Stimulated activated effector memory CD8-positive, alpha-beta T cell treated with anti-CD3 and anti-CD28 coated beads, Interleukin-12 subunit alpha, Interleukin-12 subunit beta, amount 100 ng/mL, for 72 hours (primary cell): ENCODE measurements around the gene SRC.
"Not testable (repeated sequence)": the region's sequence is repeated elsewhere in the genome, so short reads cannot be mapped to it uniquely, and the experiment has no call there.

Experiments used
- ATAC-seq: fragments of 150-1000 bp; cut with Tn5 transposase; 2 replicates; pipeline ENCODE4 v1.10.0; 2021
- DNase-seq, 2 donors: peaks; one replicate each; pipeline ENCODE4 v3.0.0; 2021 to 2022; ENCODE audit warnings: low spot score in 2 of 2
- H3K27ac Mint-ChIP-seq: one replicate; pipeline ENCODE4 v1.8.0; 2022; ENCODE audit warnings: mild to moderate bottlenecking, mixed read lengths
- H3K36me3 Mint-ChIP-seq: one replicate; pipeline ENCODE4 v1.8.0; 2022; ENCODE audit warnings: mild to moderate bottlenecking, mixed read lengths
- H3K4me1 Mint-ChIP-seq: one replicate; pipeline ENCODE4 v1.8.0; 2022; ENCODE audit warnings: mixed read lengths
- H3K4me3 Mint-ChIP-seq: one replicate; pipeline ENCODE4 v1.8.0; 2022; ENCODE audit warnings: mild to moderate bottlenecking, mixed read lengths
- H3K9me3 Mint-ChIP-seq: one replicate; pipeline ENCODE4 v1.8.0; 2022; ENCODE audit warnings: mixed read lengths

The SRC gene

DNA sequence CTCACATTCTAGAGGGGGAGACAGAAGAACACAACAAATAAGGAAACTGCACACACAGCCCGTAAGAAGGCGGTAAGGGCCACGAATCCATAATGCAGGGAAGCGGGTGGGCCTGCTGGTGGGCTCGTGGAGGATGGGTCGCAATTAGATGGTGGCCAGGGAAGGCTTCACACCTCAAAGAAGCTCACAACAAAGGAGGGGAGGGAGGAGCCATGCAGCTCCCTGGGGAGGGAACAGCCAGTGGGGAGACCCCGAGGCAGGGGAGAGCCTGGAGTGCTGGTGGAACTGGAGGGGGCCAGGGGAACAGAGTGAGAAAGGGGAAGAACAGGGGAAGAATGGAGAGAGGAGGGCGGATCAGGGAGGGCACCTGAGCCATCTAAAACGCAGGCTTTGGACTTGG lies 13.4 kb downstream of the SRC start:
- DNase-seq (no peak), ATAC-seq (no peak)
- no peak overlapping the region for H3K4me3 Mint-ChIP-seq
- no peaks in the 10 kb centered on the region for H3K36me3 Mint-ChIP-seq
- no peaks in the 10 kb centered on the region for H3K9me3 Mint-ChIP-seq
- no peak overlapping the region for H3K27ac Mint-ChIP-seq
- H3K4me1 Mint-ChIP-seq = peaks cover 20% of the 10 kb centered on the region

DNA sequence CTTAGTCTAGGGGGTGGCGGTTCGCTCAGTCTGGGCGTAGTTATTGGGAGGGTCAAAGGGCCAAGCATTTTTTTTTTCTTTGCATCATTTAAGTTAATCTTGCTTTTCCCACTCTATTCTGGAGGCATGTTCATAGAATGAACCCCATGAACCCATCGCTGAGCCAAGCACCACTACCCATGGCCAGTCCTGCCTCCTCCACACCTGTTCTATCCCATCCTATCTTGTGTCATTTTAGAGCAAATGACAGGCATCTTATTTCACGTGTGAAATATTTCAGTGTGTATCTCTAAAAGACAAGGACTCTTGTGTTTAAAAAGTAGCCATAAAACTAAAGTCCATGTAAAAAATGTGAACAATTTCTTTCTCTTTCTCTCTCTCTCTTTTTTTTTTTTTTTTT lies 13.9 kb downstream of the SRC start:
- ATAC-seq (no peak), DNase-seq (no peak)
- H3K27ac Mint-ChIP-seq = no peak overlapping the region
- no peaks in the 10 kb centered on the region for H3K36me3 Mint-ChIP-seq
- no peak overlapping the region for H3K4me3 Mint-ChIP-seq
- H3K4me1 Mint-ChIP-seq = peaks cover 20% of the 10 kb centered on the region
- no peaks in the 10 kb centered on the region for H3K9me3 Mint-ChIP-seq

DNA sequence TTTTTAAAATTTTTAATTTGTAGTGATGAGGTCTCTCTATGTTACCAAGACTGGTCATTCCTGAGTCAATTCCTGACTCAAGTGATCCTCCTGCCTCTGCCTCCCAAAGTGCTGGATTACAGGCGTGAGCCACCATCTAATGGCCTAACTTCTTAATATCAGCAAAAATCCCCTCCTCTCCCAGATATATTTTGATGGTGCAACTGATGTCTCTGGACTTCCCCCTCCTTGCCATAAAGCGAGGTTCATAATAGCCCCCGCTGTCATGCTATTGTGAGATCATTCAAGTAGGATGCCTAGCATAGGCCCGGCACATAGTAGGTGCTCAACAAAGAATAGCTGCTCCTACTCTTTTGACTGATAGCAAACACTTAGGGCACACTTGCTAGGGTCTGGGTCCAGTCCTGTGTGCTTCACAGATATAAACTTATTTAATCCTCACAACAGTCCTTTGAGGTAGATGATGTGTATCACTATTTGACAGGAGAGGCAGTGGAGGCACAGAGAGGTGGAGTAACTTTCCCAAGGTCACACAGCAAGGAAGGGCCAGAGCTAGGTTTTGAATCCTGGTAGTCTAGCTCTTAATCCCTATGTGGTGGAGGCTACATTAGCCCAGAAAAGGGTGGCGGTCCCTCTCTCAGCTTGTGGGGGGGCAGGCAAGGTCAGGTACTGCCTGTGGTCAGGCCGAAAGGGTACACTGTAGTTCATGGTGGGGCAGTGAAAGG lies 14.6 kb downstream of the SRC start:
- Mint-ChIP-seq H3K4me1 (peaks cover 17% of the 10 kb centered on the region), H3K4me3 (no peak overlapping the region), H3K36me3 (no peaks in the 10 kb centered on the region), H3K9me3 (no peaks in the 10 kb centered on the region), H3K27ac (no peak overlapping the region)
- ATAC-seq (no peak), DNase-seq (no peak)

DNA sequence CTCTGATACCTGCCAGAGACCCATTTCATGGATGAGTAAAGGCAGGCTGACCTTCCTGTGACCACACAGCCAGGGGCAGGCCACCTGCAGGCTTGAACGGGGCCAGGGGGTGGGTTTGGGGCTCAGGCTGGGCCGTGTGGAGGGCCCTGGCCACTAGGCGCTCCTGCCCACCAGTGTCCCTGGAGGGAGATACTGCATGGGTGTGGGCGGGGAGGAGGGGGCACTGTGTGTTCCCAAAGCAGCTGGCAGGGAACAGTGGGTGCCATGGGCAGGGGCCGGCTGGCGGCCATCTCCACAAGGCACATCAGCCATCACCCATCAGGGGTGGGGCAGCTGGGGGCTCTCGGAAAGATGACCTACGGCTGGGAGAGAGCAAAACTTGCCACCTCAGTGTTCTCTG lies 15.4 kb downstream of the SRC start:
- DNase-seq = no peak
- Mint-ChIP-seq H3K27ac (no peak overlapping the region), H3K4me1 (peaks cover 9% of the 10 kb centered on the region), H3K36me3 (no peaks in the 10 kb centered on the region), H3K9me3 (no peaks in the 10 kb centered on the region), H3K4me3 (no peak overlapping the region)
- ATAC-seq = no peak

DNA sequence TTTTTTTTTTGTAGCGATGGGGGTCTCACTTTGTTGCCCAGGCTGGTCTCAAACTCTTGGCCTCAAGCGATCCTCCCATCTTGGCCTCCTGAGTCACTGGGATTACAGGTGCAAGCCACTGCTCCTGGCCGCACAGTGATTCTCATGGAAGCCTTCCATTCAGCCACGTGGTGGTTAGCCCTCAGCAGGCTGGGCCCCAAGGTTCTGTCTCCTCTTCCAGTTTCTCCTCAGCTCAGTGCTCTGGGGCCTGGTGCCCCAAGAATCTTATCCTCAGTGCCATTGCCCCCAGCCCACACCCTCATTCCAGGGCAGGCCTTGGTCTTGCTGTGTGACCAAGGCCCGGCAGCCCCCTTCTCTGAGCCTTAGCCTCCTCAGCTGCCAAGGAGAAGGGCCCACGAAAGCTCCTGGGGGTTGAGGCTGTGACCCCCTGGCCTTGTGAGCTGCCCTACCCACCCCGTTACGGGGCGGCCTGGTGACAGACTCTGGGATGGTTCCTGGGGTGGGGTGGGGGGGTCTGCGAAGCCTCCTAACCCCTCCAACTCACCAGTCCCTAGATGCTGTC lies 16.4 kb downstream of the SRC start:
- ATAC-seq = no peak
- H3K27ac Mint-ChIP-seq = no peak overlapping the region

DNA sequence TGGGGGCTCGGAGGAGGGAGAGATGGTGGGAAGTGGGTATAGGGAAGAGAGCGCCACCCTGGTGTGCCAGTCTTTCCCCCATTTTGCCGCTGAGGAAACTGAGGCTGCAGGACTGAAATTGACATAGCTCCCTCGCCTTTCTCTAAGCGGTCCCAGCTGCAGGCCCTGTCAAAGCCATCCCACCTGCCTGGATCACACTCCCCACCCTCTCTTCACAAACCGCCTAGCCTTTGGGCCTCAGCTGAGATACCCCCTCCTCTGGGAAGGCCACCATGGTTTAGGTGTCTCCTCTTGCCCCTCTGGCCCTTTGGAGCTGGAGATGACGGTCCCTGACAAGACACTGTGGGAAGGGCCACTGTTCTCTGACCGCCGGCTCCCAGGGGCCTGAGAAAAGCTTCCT lies 16.9 kb downstream of the SRC start:
- H3K4me1 Mint-ChIP-seq = peaks cover under 1% of the 10 kb centered on the region
- DNase-seq (no peak), ATAC-seq (no peak)
- no peak overlapping the region for H3K27ac Mint-ChIP-seq
- no peak overlapping the region for H3K4me3 Mint-ChIP-seq
- no peaks in the 10 kb centered on the region for H3K36me3 Mint-ChIP-seq
- no peaks in the 10 kb centered on the region for H3K9me3 Mint-ChIP-seq

More for the DNA sequence above, 16.4 kb downstream of the SRC start:
- no peak for DNase-seq
- no peak overlapping the region for H3K4me3 Mint-ChIP-seq
- H3K36me3 Mint-ChIP-seq = no peaks in the 10 kb centered on the region
- H3K4me1 Mint-ChIP-seq = peaks cover 6% of the 10 kb centered on the region
- H3K9me3 Mint-ChIP-seq = no peaks in the 10 kb centered on the region

DNA sequence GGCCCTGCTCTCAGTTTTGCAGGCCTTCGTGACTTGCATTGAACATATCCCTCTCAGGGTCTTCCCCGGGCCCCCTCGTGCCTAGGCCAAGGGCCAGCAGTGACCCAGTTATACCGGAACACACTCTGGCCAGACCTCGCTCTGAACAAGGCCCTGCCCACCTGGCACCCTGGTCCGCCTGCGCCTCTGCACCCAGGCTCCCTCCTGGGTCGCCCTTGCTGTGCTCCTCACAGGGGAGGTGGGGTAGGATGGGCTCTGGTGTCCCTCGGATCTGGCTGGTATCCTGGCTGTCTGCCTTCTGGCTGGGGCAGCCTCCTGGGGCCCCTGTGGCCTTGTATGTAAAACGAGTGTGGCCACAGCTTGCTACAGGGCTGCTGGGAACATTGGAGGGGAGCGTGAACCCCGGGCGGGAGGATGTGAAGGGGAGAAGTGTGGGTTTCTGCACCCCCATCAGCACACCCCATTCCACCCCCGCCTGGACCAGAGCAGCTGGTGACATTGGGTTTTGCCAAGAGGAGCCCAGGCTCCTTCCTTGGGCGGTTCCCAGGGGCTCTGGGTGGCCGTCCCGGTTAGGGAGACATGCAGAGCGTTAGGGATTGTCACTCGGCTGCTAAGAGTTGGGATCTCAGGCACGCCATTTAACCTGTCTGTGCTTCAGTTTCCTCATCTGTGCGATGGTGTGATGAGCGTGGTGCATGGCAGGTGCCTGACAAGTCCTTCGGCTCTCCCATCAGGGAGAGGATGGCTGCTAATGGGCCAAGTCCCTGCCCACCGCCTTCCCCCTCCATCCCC lies 17.5 kb downstream of the SRC start:
- Mint-ChIP-seq H3K4me3 (no peak overlapping the region), H3K4me1 (no peaks in the 10 kb centered on the region), H3K9me3 (no peaks in the 10 kb centered on the region), H3K36me3 (no peaks in the 10 kb centered on the region), H3K27ac (no peak overlapping the region)
- no peak for DNase-seq
- ATAC-seq = no peak

DNA sequence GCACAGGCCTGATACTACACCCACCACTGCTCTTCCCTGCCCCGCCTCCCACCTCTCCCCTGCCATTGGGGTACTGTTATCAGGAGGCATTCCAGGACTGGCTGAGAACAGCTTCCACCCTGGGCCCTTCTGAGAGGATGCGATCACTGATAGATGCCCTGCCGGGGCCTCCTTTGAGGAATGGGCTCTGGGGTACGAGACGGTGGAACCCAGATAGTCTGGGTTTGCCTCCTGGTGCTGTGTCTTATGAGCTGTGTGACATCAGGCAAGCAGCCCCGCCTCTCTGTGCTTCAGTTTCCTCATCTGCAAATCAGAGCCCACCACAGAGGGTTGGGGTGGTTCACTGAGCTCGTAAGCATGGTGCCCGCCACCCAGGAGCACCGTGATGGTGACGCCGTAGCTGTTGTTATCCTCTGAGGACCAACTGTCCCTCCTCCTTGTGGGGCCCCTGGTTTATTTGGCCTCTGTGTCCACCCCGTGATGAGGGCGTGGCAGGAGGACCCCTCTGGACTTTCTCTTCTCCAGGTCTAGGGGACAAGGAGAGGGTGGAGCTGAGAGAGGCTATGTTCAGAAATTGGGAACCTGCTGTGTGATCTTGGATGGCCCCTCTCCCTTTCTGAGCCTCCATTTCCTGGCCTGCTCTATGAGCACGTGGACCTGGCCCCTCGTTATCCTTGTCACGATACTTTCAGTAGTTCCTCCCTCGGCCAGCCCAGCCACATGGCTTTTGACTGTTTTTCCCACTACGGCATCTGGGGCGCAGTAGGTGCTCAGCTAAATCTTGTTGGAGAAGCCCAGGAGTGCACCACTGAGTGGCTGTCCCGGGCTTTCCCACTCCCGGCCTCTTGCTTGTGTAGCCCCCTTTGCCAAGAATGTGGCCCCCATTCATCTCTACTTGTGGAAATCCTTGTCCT lies 18.3 kb downstream of the SRC start:
- no peaks in the 10 kb centered on the region for H3K9me3 Mint-ChIP-seq
- DNase-seq (no peak), ATAC-seq (no peak)
- H3K36me3 Mint-ChIP-seq = no peaks in the 10 kb centered on the region
- no peak overlapping the region for H3K4me3 Mint-ChIP-seq
- peak overlapping the region; percentile 27 for H3K27ac Mint-ChIP-seq
- no peaks in the 10 kb centered on the region for H3K4me1 Mint-ChIP-seq

DNA sequence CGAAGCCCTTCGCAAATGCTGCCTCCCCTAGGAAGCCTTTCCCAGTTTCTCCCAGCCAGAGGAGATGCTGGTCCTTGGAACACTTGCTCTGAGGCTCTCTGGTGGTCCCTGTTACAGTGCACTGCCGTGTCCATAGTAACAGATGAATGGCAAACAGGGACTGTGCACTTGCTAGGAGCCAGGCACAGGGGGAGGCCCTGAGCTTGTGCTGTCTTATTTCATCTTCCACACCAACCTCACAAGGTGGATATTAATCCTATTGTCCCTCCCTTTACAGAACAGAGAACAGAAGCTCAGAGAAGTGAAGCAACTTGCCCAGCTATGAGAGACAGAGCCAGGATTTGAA lies 19.0 kb downstream of the SRC start:
- H3K27ac Mint-ChIP-seq = peak overlapping the region; percentile 27
- ATAC-seq = no peak
- no peaks in the 10 kb centered on the region for H3K4me1 Mint-ChIP-seq

DNA sequence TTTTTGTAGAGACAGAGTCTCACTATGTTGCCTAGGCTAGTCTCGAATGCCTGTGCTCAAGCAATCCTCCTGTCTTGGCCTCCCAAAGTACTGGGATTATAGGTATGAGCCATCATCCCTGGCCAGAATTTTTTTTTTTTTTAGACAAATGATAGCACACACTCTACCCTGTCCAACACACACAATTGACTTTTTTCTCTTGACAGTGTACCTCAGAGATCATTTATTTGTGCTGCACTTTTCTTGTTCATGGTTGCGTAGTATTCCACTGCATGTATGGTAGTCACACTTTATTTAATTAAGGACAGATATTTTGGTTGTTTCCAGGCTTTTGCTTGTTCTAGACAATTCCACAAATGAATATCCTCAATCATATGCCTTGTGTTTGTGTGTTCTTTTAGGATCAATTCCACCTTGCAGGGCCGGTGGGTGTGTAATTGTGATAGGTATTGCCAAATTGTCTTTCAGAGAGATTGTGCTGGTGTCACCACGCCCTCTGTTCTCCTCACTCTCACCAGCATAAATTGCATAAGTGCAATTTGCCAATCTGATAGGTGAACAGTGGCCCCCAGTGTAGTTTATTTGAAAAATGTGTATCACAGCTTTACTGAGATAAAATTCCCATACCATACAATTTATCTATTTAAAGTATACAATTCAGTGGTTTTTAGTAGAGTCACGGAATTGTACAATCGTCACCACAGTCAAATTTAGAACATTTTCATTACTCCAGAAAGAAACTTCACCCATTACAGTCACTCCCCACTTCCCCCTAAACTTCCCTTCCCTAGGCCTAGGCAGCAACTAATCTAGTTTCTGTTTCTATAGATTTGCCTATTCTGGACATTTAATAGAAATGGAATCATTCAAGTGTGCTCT lies 20.1 kb downstream of the SRC start:
- no peaks in the 10 kb centered on the region for H3K9me3 Mint-ChIP-seq
- DNase-seq = no peak
- no peaks in the 10 kb centered on the region for H3K4me1 Mint-ChIP-seq
- no peak overlapping the region for H3K4me3 Mint-ChIP-seq
- H3K27ac Mint-ChIP-seq = peak overlapping the region; percentile 21
- ATAC-seq = no peak
- H3K36me3 Mint-ChIP-seq = no peaks in the 10 kb centered on the region

More for the DNA sequence above, 19.0 kb downstream of the SRC start:
- no peak for DNase-seq
- H3K36me3 Mint-ChIP-seq = no peaks in the 10 kb centered on the region
- no peak overlapping the region for H3K4me3 Mint-ChIP-seq
- H3K9me3 Mint-ChIP-seq = no peaks in the 10 kb centered on the region

DNA sequence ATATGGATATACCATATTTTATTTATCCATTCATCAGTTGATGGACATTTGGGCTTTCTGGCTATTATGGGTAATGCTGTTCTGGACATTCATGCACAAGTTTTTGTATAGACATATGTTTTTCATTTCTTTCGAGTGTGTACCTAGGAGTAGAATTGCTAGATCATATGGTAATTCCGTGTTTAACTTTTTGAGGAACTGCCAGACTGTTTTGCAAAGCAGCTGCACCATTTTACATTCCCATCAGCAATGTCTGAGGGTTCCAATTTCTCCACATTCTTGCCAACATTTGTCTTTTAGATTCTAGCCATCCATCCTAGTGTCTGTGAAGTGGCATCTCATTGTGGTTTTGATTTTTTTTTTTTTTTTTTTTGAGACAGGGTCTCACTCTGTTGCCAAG lies 20.8 kb downstream of the SRC start:
- DNase-seq (no peak), ATAC-seq (no peak)
- Mint-ChIP-seq H3K9me3 (no peaks in the 10 kb centered on the region), H3K36me3 (no peaks in the 10 kb centered on the region), H3K4me3 (no peak overlapping the region), H3K4me1 (no peaks in the 10 kb centered on the region), H3K27ac (no peak overlapping the region)

DNA sequence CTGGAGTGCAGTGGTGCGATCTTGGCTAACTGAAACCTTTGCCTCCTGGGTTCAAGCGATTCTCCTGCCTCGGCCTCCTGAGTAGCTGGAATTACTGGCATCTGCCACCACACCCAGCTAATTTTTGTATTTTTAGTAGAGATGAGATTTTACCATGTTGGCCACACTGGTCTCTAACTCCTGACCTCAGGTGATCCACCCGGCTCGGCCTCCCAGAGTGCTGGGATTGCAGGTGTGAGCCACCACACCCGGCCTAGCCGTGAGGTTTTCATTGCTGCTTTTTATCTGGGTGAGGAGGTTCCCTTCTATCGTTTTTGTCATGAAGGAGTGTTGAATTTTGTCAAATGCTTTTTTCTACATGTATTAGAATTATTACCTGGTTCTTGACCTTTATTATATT lies 23.9 kb downstream of the SRC start:
- ATAC-seq = no peak
- H3K27ac Mint-ChIP-seq = no peak overlapping the region
- H3K4me3 Mint-ChIP-seq = no peak overlapping the region
- no peaks in the 10 kb centered on the region for H3K9me3 Mint-ChIP-seq
- H3K4me1 Mint-ChIP-seq = no peaks in the 10 kb centered on the region
- no peaks in the 10 kb centered on the region for H3K36me3 Mint-ChIP-seq
- no peak for DNase-seq

DNA sequence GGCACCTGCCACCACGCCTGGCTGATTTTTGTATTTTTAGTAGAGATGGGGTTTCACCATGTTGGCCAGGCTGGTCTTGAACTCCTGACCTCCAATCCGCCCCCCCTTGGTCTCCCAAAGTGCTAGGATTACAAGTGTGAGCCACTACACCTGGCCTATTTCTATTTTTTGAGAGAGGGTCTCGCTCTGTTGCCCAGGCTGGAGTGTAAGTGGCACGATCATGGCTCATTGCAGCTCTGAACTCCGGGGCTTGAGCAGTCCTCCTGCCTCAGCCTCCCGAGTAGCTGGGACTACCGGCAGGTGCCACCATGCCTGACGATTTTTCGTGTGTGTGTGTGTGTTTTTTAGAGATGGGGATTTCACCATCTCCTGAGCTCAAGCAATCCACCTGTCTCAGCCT lies 25.9 kb downstream of the SRC start:
- not testable (repeated sequence) for H3K4me3 Mint-ChIP-seq, H3K36me3 Mint-ChIP-seq, ATAC-seq, H3K9me3 Mint-ChIP-seq, DNase-seq, H3K4me1 Mint-ChIP-seq, H3K27ac Mint-ChIP-seq

DNA sequence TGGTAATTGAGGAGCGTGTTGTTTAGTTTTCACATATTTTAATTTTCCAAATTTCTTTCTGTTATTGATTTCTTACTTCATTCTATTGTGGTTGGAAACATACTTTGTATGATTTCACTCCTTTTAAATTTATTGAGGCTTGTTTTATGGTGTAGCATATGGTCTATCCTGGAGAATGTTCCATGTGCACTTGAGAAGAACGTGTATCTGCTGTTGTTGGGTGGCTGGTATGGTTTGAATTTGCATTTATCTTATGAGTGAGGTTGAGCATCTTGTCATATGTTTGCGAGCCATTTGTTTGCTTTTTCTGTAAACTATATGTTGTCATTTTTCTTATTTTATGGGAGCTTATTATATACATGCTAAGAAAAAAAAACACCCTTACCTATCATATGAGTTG lies 26.5 kb downstream of the SRC start:
- Mint-ChIP-seq H3K4me3 (no peak overlapping the region), H3K36me3 (peaks cover 3% of the 10 kb centered on the region), H3K4me1 (peaks cover 8% of the 10 kb centered on the region), H3K9me3 (no peaks in the 10 kb centered on the region), H3K27ac (no peak overlapping the region)
- DNase-seq = no peak
- ATAC-seq = no peak
